IMR-90 (cell line): ENCODE measurements around the gene FGF21. TPM values are rescaled to one million over a fixed set of nuclear protein-coding genes. Genes with fewer than 3 reads are reported as not detected.
A peak's percentile ranks its signal among the peaks of the same experiment; 100 is the strongest.

Source experiments
- ATAC-seq: fragments of 200-7000 bp; cut with Tn5 transposase; 2 replicates; pipeline ENCODE4 v1.9.1; 2020; ENCODE audit warnings: low read depth, mild to moderate bottlenecking, moderate library complexity
- Bru-seq: library from RNA; stranded (reverse); fragments of 400-500 nt; gene quantifications from one replicate; lab custom pipeline; 2021; lab: Mats Ljungman, UMichigan
- BruChase-seq, 2 experiments: library from RNA; stranded (reverse); fragments of 400-500 nt; gene quantifications; one replicate each; lab custom pipeline; 2021; lab: Mats Ljungman, UMichigan
- BruUV-seq: library from RNA; stranded (reverse); fragments of 400-500 nt; replicated peaks from 2 replicates; lab custom pipeline; 2021; lab: Mats Ljungman, UMichigan
- CTCF ChIA-PET: fragments of 300-600 bp; formaldehyde crosslinking; extraction: SDS; loops from one replicate; lab custom pipeline; 2021; ENCODE audit warnings: antibody characterized with exemption; lab: Yijun Ruan, JAX
- POLR2A ChIA-PET: fragments of 300-600 bp; sonication (Branson Sonifier 250); formaldehyde crosslinking; loops from one replicate; lab custom pipeline; 2022; ENCODE audit warnings: antibody characterized with exemption; ENCODE audit not compliant: unreplicated experiment; lab: Charles Lee
- DNase-seq: peaks from one replicate; pipeline ENCODE4 v3.0.0; 2013
- H2AFZ ChIP-seq: replicated peaks from 2 replicates; pipeline ENCODE3; 2013; ENCODE audit warnings: low read length, mild to moderate bottlenecking; ENCODE audit not compliant: poor library complexity
- H2AK5ac ChIP-seq: 2 replicates; pipeline ENCODE4 v1.6.1; 2013; ENCODE audit warnings: low read depth, low read length, inconsistent platforms
- H2AK9ac ChIP-seq: replicated peaks from 2 replicates; pipeline ENCODE3; 2013; ENCODE audit warnings: mild to moderate bottlenecking, low read depth, low read length, moderate library complexity; ENCODE audit not compliant: poor library complexity
- H2BK120ac ChIP-seq: 2 replicates; pipeline ENCODE4 v1.6.1; 2013; ENCODE audit warnings: low read depth, low read length, inconsistent platforms
- H2BK15ac ChIP-seq: 3 replicates; pipeline ENCODE4 v1.6.1; 2013; ENCODE audit warnings: low read depth, low read length, inconsistent platforms
- H2BK20ac ChIP-seq: 2 replicates; pipeline ENCODE4 v1.6.1; 2013; ENCODE audit warnings: low read depth, mild to moderate bottlenecking, inconsistent platforms, low read length, moderate library complexity
- H2BK5ac ChIP-seq: 2 replicates; pipeline ENCODE4 v1.6.1; 2013; ENCODE audit warnings: mild to moderate bottlenecking, low read depth, low read length, inconsistent platforms; ENCODE audit not compliant: poor library complexity, severe bottlenecking
- H3K14ac ChIP-seq: replicated peaks from 2 replicates; pipeline ENCODE4 v1.6.1; 2013; ENCODE audit warnings: low read depth, low read length, inconsistent platforms
- H3K18ac ChIP-seq: 2 replicates; pipeline ENCODE4 v1.6.1; 2013; ENCODE audit warnings: low read depth, low read length, control low read depth
- H3K23ac ChIP-seq: 2 replicates; pipeline ENCODE4 v1.6.1; 2013; ENCODE audit warnings: low read depth, low read length, inconsistent platforms
- H3K27ac ChIP-seq: 2 replicates; pipeline ENCODE4 v1.5.1; 2013; ENCODE audit warnings: mild to moderate bottlenecking, control low read depth, low read length; ENCODE audit not compliant: insufficient read depth
- H3K27me3 ChIP-seq: 2 replicates; pipeline ENCODE4 v1.6.1; 2013; ENCODE audit warnings: low read length; ENCODE audit not compliant: control insufficient read depth, insufficient read depth
- H3K36me3 ChIP-seq: 2 replicates; pipeline ENCODE4 v1.6.1; 2013; ENCODE audit warnings: low read length, mixed read lengths; ENCODE audit not compliant: control insufficient read depth, insufficient read depth
- H3K4ac ChIP-seq: 2 replicates; pipeline ENCODE4 v1.6.1; 2013; ENCODE audit warnings: low read depth, low read length, inconsistent platforms
- H3K4me1 ChIP-seq: 2 replicates; pipeline ENCODE4 v1.6.1; 2013; ENCODE audit warnings: low read length, mixed read lengths; ENCODE audit not compliant: control insufficient read depth, insufficient read depth
- H3K4me2 ChIP-seq: 2 replicates; pipeline ENCODE4 v1.6.1; 2013; ENCODE audit warnings: low read depth, mild to moderate bottlenecking, control low read depth, low read length, moderate library complexity
- H3K4me3 ChIP-seq: 2 replicates; pipeline ENCODE4 v1.5.1; 2013; ENCODE audit warnings: low read depth, mild to moderate bottlenecking, control low read depth, low read length, moderate library complexity; ENCODE audit not compliant: insufficient read depth
- H3K56ac ChIP-seq: 2 replicates; pipeline ENCODE4 v1.6.1; 2013; ENCODE audit warnings: low read length, inconsistent platforms; ENCODE audit not compliant: insufficient read depth; ENCODE audit errors: extremely low read depth
- H3K79me1 ChIP-seq, 2 experiments: 2 replicates each; pipeline ENCODE4 v1.6.1; 2013; ENCODE audit warnings: low read length in 2 of 2, inconsistent platforms in 1 of 2, low read depth in 1 of 2
- H3K9ac ChIP-seq: 2 replicates; pipeline ENCODE4 v1.6.1; 2013; ENCODE audit warnings: low read depth, low read length, control low read depth
- H3K9me1 ChIP-seq: 2 replicates; pipeline ENCODE4 v1.6.1; 2013; ENCODE audit warnings: low read length, inconsistent platforms; ENCODE audit not compliant: insufficient read depth
- H3K9me3 ChIP-seq: 2 replicates; pipeline ENCODE4 v1.6.1; 2013; ENCODE audit warnings: low read length; ENCODE audit not compliant: control insufficient read depth, insufficient read depth
- H4K20me1 ChIP-seq: 2 replicates; pipeline ENCODE4 v1.6.1; 2013; ENCODE audit warnings: low read length, inconsistent platforms; ENCODE audit not compliant: insufficient read depth
- H4K5ac ChIP-seq: 2 replicates; pipeline ENCODE4 v1.6.1; 2013; ENCODE audit warnings: mild to moderate bottlenecking, low read depth, low read length, control low read depth
- H4K8ac ChIP-seq, 2 experiments: 2 replicates each; pipeline ENCODE4 v1.6.1; 2013; ENCODE audit warnings: low read depth in 2 of 2, low read length in 2 of 2, control low read depth in 1 of 2, inconsistent platforms in 1 of 2
- H4K91ac ChIP-seq: 2 replicates; pipeline ENCODE4 v1.6.1; 2013; ENCODE audit warnings: low read depth, low read length, inconsistent platforms; ENCODE audit not compliant: insufficient read depth
- CTCF ChIP-seq: conservative IDR thresholded peaks from 2 replicates; pipeline ENCODE4 v1.5.1; 2012; ENCODE audit warnings: mild to moderate bottlenecking, low read depth, low read length, improper control_type of control experiment
- MAFK ChIP-seq: IDR thresholded peaks from 2 replicates; pipeline ENCODE4 v1.6.1; 2012; ENCODE audit warnings: low read depth, low read length, improper control_type of control experiment
- MXI1 ChIP-seq: IDR thresholded peaks from 2 replicates; pipeline ENCODE4 v1.6.1; 2012; ENCODE audit warnings: low read depth, mild to moderate bottlenecking, low read length, moderate library complexity, borderline replicate concordance
- NFE2L2 ChIP-seq: fragments of 150-350 bp; IDR thresholded peaks from 2 replicates; pipeline ENCODE4 v1.6.1; 2016; ENCODE audit warnings: low read depth, mild to moderate bottlenecking, low read length
- RCOR1 ChIP-seq: IDR thresholded peaks from 2 replicates; pipeline ENCODE4 v1.6.1; 2012; ENCODE audit warnings: mild to moderate bottlenecking, low read length, improper control_type of control experiment; ENCODE audit not compliant: insufficient replicate concordance
- RFX5 ChIP-seq: IDR thresholded peaks from 2 replicates; pipeline ENCODE4 v1.8.0; 2012; ENCODE audit warnings: low read depth, mild to moderate bottlenecking, low read length, moderate library complexity
- whole genome bisulfite sequencing, 2 experiments: methylation state at CpG; one replicate each; pipeline versions ENCODE4 v1.1.5 to v1.1.7; 2013; ENCODE audit warnings: missing lambda C conversion rate in 2 of 2; ENCODE audit not compliant: insufficient read length in 1 of 2; ENCODE audit errors: extremely low coverage in 2 of 2; 5-methylcytosine and 5-hydroxymethylcytosine counted together
- dilution Hi-C: fragments of 300-500 bp; cut with HindIII; formaldehyde crosslinking; loops from one replicate; pipeline ENCODE4 v1.14.3; 2018; ENCODE audit warnings: low sequenced_read_pairs; ENCODE audit not compliant: unreplicated experiment
- in situ Hi-C: fragments of 300-500 bp; cut with MboI; formaldehyde crosslinking; loops from 3 replicates; pipeline ENCODE4 v1.14.3; 2019; ENCODE audit warnings: low sequenced_read_pairs, inconsistent platforms, mixed read lengths
- intact Hi-C: fragments of 100-400 bp; cut with micrococcal nuclease; formaldehyde crosslinking; loops from 2 replicates; pipeline ENCODE4 v1.10.0; 2022
- long read RNA-seq: library from polyadenylated mRNA; unstranded; transcript quantifications from one replicate; pipeline ENCODE4 v2.0.0, GENCODE V29; 2021; ENCODE audit not compliant: unreplicated experiment
- polyA plus RNA-seq, 3 experiments: library from polyadenylated mRNA; depleted of rRNA; stranded (reverse); fragments of >200 nt; gene quantifications; 2 replicates each; pipeline ENCODE4 v1.2.3, GENCODE V29; 2012; ENCODE audit warnings: low replicate concordance in 1 of 3
- total RNA-seq: library from RNA; depleted of rRNA; stranded (reverse); fragments of >200 nt; gene quantifications from 2 replicates; pipeline ENCODE4 v1.2.3, GENCODE V29; 2012; rRNA removed

The FGF21 gene, protein sequence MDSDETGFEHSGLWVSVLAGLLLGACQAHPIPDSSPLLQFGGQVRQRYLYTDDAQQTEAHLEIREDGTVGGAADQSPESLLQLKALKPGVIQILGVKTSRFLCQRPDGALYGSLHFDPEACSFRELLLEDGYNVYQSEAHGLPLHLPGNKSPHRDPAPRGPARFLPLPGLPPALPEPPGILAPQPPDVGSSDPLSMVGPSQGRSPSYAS
- total RNA-seq, result not detected in 2 replicates
- polyA plus RNA-seq (2012; rRNA removed), result not detected in 2 replicates
- polyA plus RNA-seq (2012; cell fraction: cytosol; rRNA removed), result not detected in 2 replicates
- polyA plus RNA-seq (2012; cell fraction: nucleus; rRNA removed; ENCODE audit: low replicate concordance), result not detected in 2 replicates
- not detected for Bru-seq, nascent RNA
- not detected for BruChase-seq, experiment 1, labeled RNA remaining after a 6-hour chase
- not detected for BruChase-seq, experiment 2, labeled RNA remaining after a 2-hour chase
- long read RNA-seq, result 0 reads

DNA sequence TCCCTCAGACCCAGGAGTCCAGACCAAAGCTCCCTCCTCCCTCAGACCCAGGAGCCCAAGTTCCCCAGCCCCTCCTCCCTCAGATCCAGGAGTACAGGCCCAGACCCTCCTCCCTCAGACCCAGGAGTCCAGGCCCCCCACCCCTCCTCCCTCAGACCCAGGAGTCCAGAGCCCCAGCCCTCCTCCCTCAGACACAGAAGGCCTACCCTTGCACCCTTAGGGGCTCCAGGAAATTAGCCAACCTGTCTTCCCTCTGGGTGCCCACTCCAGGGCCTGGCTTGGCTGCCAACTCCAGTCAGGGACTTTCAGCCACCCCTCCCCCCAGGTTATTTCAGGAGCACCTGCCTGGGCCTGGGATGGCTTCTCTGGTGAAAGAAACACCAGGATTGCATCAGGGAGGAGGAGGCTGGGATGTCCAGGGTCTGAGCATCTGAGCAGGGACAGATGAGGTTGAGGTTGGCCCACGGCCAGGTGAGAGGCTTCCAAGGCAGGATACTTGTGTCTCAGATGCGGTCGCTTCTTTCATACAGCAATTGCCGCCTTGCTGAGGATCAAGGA, at the start of gene FGF21:
Gene FGF21 (plus strand): TSS at position 441 of the 558 bp plus-strand sequence. CDS start 713 bp downstream, outside the sequence.
- no peak within 1 kb of the TSS for H2AFZ ChIP-seq
- H4K8ac ChIP-seq, result 0 out of 4 replicates have a peak within 1 kb of the TSS, but pooled peaks of 1 of the 2 experiments have one; percentile 25
- no peak within 1 kb of the TSS for H2BK15ac ChIP-seq
- H4K20me1 ChIP-seq, result no peaks in the 10 kb centered on the region
- H3K23ac ChIP-seq, result no peak within 1 kb of the TSS
- H4K91ac ChIP-seq, result 0 out of 2 replicates have a peak within 1 kb of the TSS, but pooled peaks have one; percentile 55
- no peaks in the 10 kb centered on the region for H3K36me3 ChIP-seq
- H4K5ac ChIP-seq, result no peak within 1 kb of the TSS
- POLR2A ChIA-PET, result no interaction called here
- H3K27ac ChIP-seq, result no peak within 1 kb of the TSS
- no peaks in the 10 kb centered on the region for H3K79me1 ChIP-seq
- H2AK5ac ChIP-seq, result no peak within 1 kb of the TSS
- peak within 1 kb of the TSS; percentile 70 for H2AK9ac ChIP-seq
- no peak within 1 kb of the TSS for H2BK5ac ChIP-seq
- in situ Hi-C loops (no loop called here), intact Hi-C loops (no loop called here), dilution Hi-C loops (no loop called here)
- H2BK120ac ChIP-seq, result no peak within 1 kb of the TSS
- no peak within 1 kb of the TSS for H3K4me2 ChIP-seq
- H3K4me3 ChIP-seq, result no peak within 1 kb of the TSS
- no peaks in the 10 kb centered on the region for H3K9me1 ChIP-seq
- peaks cover 28% of the 10 kb centered on the region for H3K27me3 ChIP-seq
- peaks cover 4% of the 10 kb centered on the region; the same call in 1 of the 2 replicates for H3K4me1 ChIP-seq
- H3K9me3 ChIP-seq, result no peaks in the 10 kb centered on the region
- no peak within 1 kb of the TSS for H3K56ac ChIP-seq
- no peak within 1 kb of the TSS for H3K9ac ChIP-seq
- TF ChIP-seq NFE2L2 (no peak), MAFK (no peak), CTCF (no peak), RCOR1 (no peak), MXI1 (no peak), RFX5 (no peak)
- CTCF ChIA-PET, result no interaction called here
- H2BK20ac ChIP-seq, result no peak within 1 kb of the TSS
- no peak within 1 kb of the TSS for H3K4ac ChIP-seq
- H3K18ac ChIP-seq, result no peak within 1 kb of the TSS
- 100% methylated on average over 1 of the region's 4 CpGs; no CpG with 5 or more reads in 1 of the 2 experiments for WGBS, 2 experiments
- BruUV-seq, result no TSS peak
- ATAC-seq (no peak), DNase-seq (no peak)
- H3K14ac ChIP-seq, result no peak within 1 kb of the TSS
